ENCODE data around the gene DGKQ.
A peak's percentile ranks its signal among the peaks of the same experiment; 100 is the strongest.

GRCh38 chr4:986428-986878, 13.1 kb upstream of the DGKQ start:
- TF ChIP-seq POLR2A (IDR thresholded peaks at IDR 0.05), result no peak
- no peak for TF ChIP-seq CTCF (IDR thresholded peaks at IDR 0.05)
- TF ChIP-seq POLR2AphosphoS5 (IDR thresholded peaks at IDR 0.05), result peak in 1 of 3 donors; percentile 18

Measured in transverse colon (tissue), 4 donors.